Mesenchymal stem cell (in vitro differentiated cells and primary cell): Measurements from ENCODE around the gene DGCR2.
"Not testable (repeated sequence)": the region's sequence is repeated elsewhere in the genome, so short reads cannot be mapped to it uniquely, and the experiment has no call there.

Experiments
- DNase-seq: peaks from one replicate; pipeline ENCODE4 v3.0.0-alpha.2; 2013
- H2AFZ ChIP-seq: one replicate; pipeline ENCODE4 v1.6.1; 2013; ENCODE audit warnings: low read depth, mild to moderate bottlenecking, control low read depth, inconsistent platforms, low read length, moderate library complexity
- H2AK5ac ChIP-seq: 2 replicates; pipeline ENCODE4 v1.6.1; 2013; ENCODE audit warnings: low read length, moderate library complexity, mild to moderate bottlenecking, inconsistent platforms; ENCODE audit not compliant: severe bottlenecking
- H2BK120ac ChIP-seq: one replicate; pipeline ENCODE4 v1.6.1; 2013; ENCODE audit warnings: low read depth, mild to moderate bottlenecking, inconsistent platforms, low read length, moderate library complexity
- H2BK12ac ChIP-seq, 2 experiments: one replicate each; pipeline ENCODE4 v1.6.1; 2013; ENCODE audit warnings: inconsistent platforms in 2 of 2, low read length in 2 of 2, mild to moderate bottlenecking in 2 of 2, moderate library complexity in 2 of 2, control low read depth in 1 of 2
- H2BK15ac ChIP-seq: one replicate; pipeline ENCODE4 v1.6.1; 2013; ENCODE audit warnings: mild to moderate bottlenecking, low read depth, inconsistent platforms; ENCODE audit not compliant: poor library complexity, severe bottlenecking
- H2BK5ac ChIP-seq: 2 replicates; pipeline ENCODE4 v1.6.1; 2013; ENCODE audit warnings: low read depth, mild to moderate bottlenecking, low read length, control low read depth, inconsistent platforms; ENCODE audit not compliant: poor library complexity, severe bottlenecking
- H3K14ac ChIP-seq, 2 experiments: one replicate each; pipeline ENCODE4 v1.6.1; 2013; ENCODE audit warnings: inconsistent platforms in 2 of 2, low read length in 2 of 2, control low read depth in 1 of 2, mild to moderate bottlenecking in 1 of 2, moderate library complexity in 1 of 2
- H3K18ac ChIP-seq, 2 experiments: one replicate each; pipeline ENCODE4 v1.6.1; 2013; ENCODE audit warnings: inconsistent platforms in 2 of 2, low read length in 2 of 2, control low read depth in 1 of 2, low read depth in 1 of 2, mild to moderate bottlenecking in 1 of 2
- H3K23ac ChIP-seq, 2 experiments: one replicate each; pipeline ENCODE4 v1.6.1; 2013; ENCODE audit warnings: inconsistent platforms in 2 of 2, low read length in 2 of 2, mild to moderate bottlenecking in 2 of 2, moderate library complexity in 2 of 2, control low read depth in 1 of 2
- H3K27ac ChIP-seq: 2 replicates; pipeline ENCODE4 v1.5.1; 2013; ENCODE audit warnings: mild to moderate bottlenecking, moderate library complexity, low read length, control low read depth, inconsistent platforms; ENCODE audit not compliant: poor library complexity, severe bottlenecking
- H3K27me3 ChIP-seq, 2 experiments: 2 replicates each; pipeline versions ENCODE4 v1.6.1 to v1.7.0; 2013; ENCODE audit warnings: low read length in 2 of 2, mild to moderate bottlenecking in 2 of 2, moderate library complexity in 2 of 2, control low read depth in 1 of 2, inconsistent platforms in 1 of 2; ENCODE audit not compliant: control insufficient read depth in 1 of 2, insufficient read depth in 1 of 2
- H3K36me3 ChIP-seq, 2 experiments: 2 replicates each; pipeline versions ENCODE4 v1.6.1 to v1.7.0; 2013; ENCODE audit warnings: low read length in 2 of 2, control low read depth in 1 of 2, inconsistent platforms in 1 of 2, low read depth in 1 of 2, mild to moderate bottlenecking in 1 of 2; ENCODE audit not compliant: insufficient read depth in 2 of 2, control insufficient read depth in 1 of 2
- H3K4ac ChIP-seq, 2 experiments: one replicate each; pipeline ENCODE4 v1.6.1; 2013; ENCODE audit warnings: inconsistent platforms in 2 of 2, low read length in 2 of 2, mild to moderate bottlenecking in 2 of 2, moderate library complexity in 2 of 2, control low read depth in 1 of 2, low read depth in 1 of 2
- H3K4me1 ChIP-seq: 2 replicates; pipeline ENCODE4 v1.6.1; 2013; ENCODE audit warnings: low read depth, low read length, control low read depth; ENCODE audit not compliant: control insufficient read depth, insufficient read depth
- H3K4me2 ChIP-seq: 2 replicates; pipeline ENCODE4 v1.6.1; 2013; ENCODE audit warnings: low read length, mild to moderate bottlenecking, inconsistent platforms; ENCODE audit not compliant: poor library complexity, severe bottlenecking
- H3K4me3 ChIP-seq, 2 experiments: 2 replicates each; pipeline versions ENCODE4 v1.5.1 to v1.7.0; 2013; ENCODE audit warnings: low read length in 2 of 2, mild to moderate bottlenecking in 2 of 2, control low read depth in 1 of 2, low read depth in 1 of 2; ENCODE audit not compliant: insufficient read depth in 1 of 2
- H3K79me1 ChIP-seq: replicated peaks from 2 replicates; pipeline ENCODE4 v1.6.1; 2013; ENCODE audit warnings: mild to moderate bottlenecking, control low read depth, low read length, inconsistent platforms; ENCODE audit not compliant: poor library complexity, severe bottlenecking
- H3K9ac ChIP-seq: 2 replicates; pipeline ENCODE4 v1.7.0; 2013; ENCODE audit warnings: mild to moderate bottlenecking, low read length, moderate library complexity
- H3K9me3 ChIP-seq: 2 replicates; pipeline ENCODE4 v1.7.0; 2013; ENCODE audit warnings: mild to moderate bottlenecking, low read length; ENCODE audit not compliant: control insufficient read depth
- H4K8ac ChIP-seq: one replicate; pipeline ENCODE4 v1.6.1; 2013; ENCODE audit warnings: inconsistent platforms, mild to moderate bottlenecking, low read length, moderate library complexity
- H4K91ac ChIP-seq: one replicate; pipeline ENCODE4 v1.6.1; 2013; ENCODE audit warnings: mild to moderate bottlenecking, low read length, inconsistent platforms
- WGBS: methylation state at CpG from one replicate; pipeline ENCODE4 v1.1.7; 2013; ENCODE audit warnings: mixed read lengths; 5-methylcytosine and 5-hydroxymethylcytosine counted together

Gene DGCR2

GRCh38 chr22:19032898-19033567 lies 89.2 kb downstream of the DGCR2 start:
- Histone ChIP-seq H3K36me3 (peaks cover under 1 to 13% of the 10 kb centered on the region in 2 experiments), H3K27me3 (peaks cover 15 to 25% of the 10 kb centered on the region in 2 experiments)
- not testable (repeated sequence) for H2BK5ac ChIP-seq, H4K8ac ChIP-seq, H2BK15ac ChIP-seq, H4K91ac ChIP-seq, H2AK5ac ChIP-seq, H3K4me1 ChIP-seq, H3K18ac ChIP-seq, H3K79me1 ChIP-seq, H3K4ac ChIP-seq, H3K9me3 ChIP-seq, H2BK120ac ChIP-seq, DNase-seq, H3K27ac ChIP-seq, H3K14ac ChIP-seq, H3K4me2 ChIP-seq, H2BK12ac ChIP-seq, H2AFZ ChIP-seq, H3K9ac ChIP-seq, H3K4me3 ChIP-seq, H3K23ac ChIP-seq
- 93% methylated on average over 12 of the region's 14 CpGs for WGBS

GRCh38 chr22:19032156-19032785 lies 89.9 kb downstream of the DGCR2 start:
- not testable (repeated sequence) for H3K27ac ChIP-seq, H3K4me3 ChIP-seq, H2AK5ac ChIP-seq, H3K23ac ChIP-seq, H3K4ac ChIP-seq, H4K91ac ChIP-seq, DNase-seq, H3K79me1 ChIP-seq, H2AFZ ChIP-seq, H2BK5ac ChIP-seq, H3K9me3 ChIP-seq, H3K14ac ChIP-seq, H3K9ac ChIP-seq, H3K4me2 ChIP-seq, H4K8ac ChIP-seq, H2BK12ac ChIP-seq, H2BK15ac ChIP-seq, H2BK120ac ChIP-seq, H3K4me1 ChIP-seq, H3K36me3 ChIP-seq, H3K18ac ChIP-seq
- 82% methylated on average over 2 of the region's 31 CpGs for WGBS
- peaks cover 15 to 25% of the 10 kb centered on the region in 2 experiments for H3K27me3 ChIP-seq

GRCh38 chr22:19030889-19031252 lies 91.3 kb downstream of the DGCR2 start:
- H2AFZ ChIP-seq, H2AK5ac ChIP-seq, H3K4me3 ChIP-seq, DNase-seq, H3K4ac ChIP-seq, H2BK120ac ChIP-seq, H4K91ac ChIP-seq, H3K14ac ChIP-seq, H3K79me1 ChIP-seq, H3K27ac ChIP-seq, H2BK15ac ChIP-seq, H4K8ac ChIP-seq, H2BK5ac ChIP-seq, H3K18ac ChIP-seq, H3K23ac ChIP-seq, H2BK12ac ChIP-seq, H3K9me3 ChIP-seq, H3K4me2 ChIP-seq, H3K4me1 ChIP-seq, H3K36me3 ChIP-seq, H3K9ac ChIP-seq: not testable (repeated sequence)
- 94% methylated on average over 3 of the region's 7 CpGs for WGBS
- peaks cover 15 to 25% of the 10 kb centered on the region in 2 experiments for H3K27me3 ChIP-seq

GRCh38 chr22:19030226-19030888 lies 91.9 kb downstream of the DGCR2 start:
- 60% methylated on average over 20 of the region's 21 CpGs for WGBS
- H2BK120ac ChIP-seq, H3K9ac ChIP-seq, H4K91ac ChIP-seq, H2BK15ac ChIP-seq, H3K4me2 ChIP-seq, H2BK12ac ChIP-seq, DNase-seq, H3K4me3 ChIP-seq, H3K4me1 ChIP-seq, H3K14ac ChIP-seq, H2AFZ ChIP-seq, H3K9me3 ChIP-seq, H3K4ac ChIP-seq, H3K18ac ChIP-seq, H3K27ac ChIP-seq, H2BK5ac ChIP-seq, H3K36me3 ChIP-seq, H4K8ac ChIP-seq, H3K23ac ChIP-seq, H3K79me1 ChIP-seq, H2AK5ac ChIP-seq: not testable (repeated sequence)
- peaks cover 15 to 25% of the 10 kb centered on the region in 2 experiments for H3K27me3 ChIP-seq
